ENCODE measurements around the gene VGLL2. TPM values are rescaled to one million over a fixed set of nuclear protein-coding genes. Genes with fewer than 3 reads are reported as not detected.
A peak's percentile ranks its signal among the peaks of the same experiment; 100 is the strongest.

Gene VGLL2
- total and polyA plus RNA-seq, 5 donors from 2014 or later: not detected

DNA sequence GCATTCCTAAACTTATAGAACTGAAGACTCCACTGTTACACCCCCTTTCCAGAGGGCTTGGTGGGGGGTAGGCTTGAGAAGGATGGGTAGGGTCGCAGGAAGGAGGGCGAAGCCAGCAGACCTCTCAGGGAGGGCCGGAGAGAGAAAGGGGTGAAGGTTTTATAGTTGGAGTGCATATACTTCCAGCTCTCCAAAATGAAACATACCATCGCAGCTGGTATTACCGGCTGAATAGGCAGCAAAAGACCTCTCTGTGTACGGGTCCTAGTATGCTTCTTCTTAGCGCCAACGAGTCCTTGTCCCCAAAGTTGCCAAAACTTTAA is 1.0 kb upstream of the VGLL2 start:
- Mint-ChIP-seq H3K4me1 (peaks cover 0 to 13% (median 5%) of the 10 kb centered on the region in 4 donors), H3K36me3 (no peaks in the 10 kb centered on the region), H3K4me3 (peak overlapping the region in 1 of 4 donors; percentile 16), H3K27ac (no peak overlapping the region), H3K9me3 (peaks cover 0 to 3% (median 0%) of the 10 kb centered on the region in 7 donors), H3K27me3 (peaks cover 67% of the 10 kb centered on the region)
- no peak for DNase-seq
- H3K27ac ChIP-seq (ENCODE audit: insufficient read depth, low read length, poor library complexity, severe bottlenecking): no peak overlapping the region
- no peaks in the 10 kb centered on the region for H3K36me3 ChIP-seq (ENCODE audit: control insufficient read depth, insufficient read depth, low read length)
- no peak for ATAC-seq (ENCODE audit: low read depth in 2 of 2)
- peaks cover 3% of the 10 kb centered on the region for H3K4me1 ChIP-seq (ENCODE audit: control insufficient read depth, insufficient read depth, low read length, poor library complexity, severe bottlenecking)
- H3K4me3 ChIP-seq (ENCODE audit: low read depth, low read length): no peak overlapping the region
- peaks cover 52% of the 10 kb centered on the region for H3K27me3 ChIP-seq (ENCODE audit: control insufficient read depth, insufficient read depth, low read length)
- peaks cover 0 to 2% of the 10 kb centered on the region in 2 experiments for H3K9me3 ChIP-seq (ENCODE audit: control insufficient read depth in 2 of 2, low read length in 2 of 2)

DNA sequence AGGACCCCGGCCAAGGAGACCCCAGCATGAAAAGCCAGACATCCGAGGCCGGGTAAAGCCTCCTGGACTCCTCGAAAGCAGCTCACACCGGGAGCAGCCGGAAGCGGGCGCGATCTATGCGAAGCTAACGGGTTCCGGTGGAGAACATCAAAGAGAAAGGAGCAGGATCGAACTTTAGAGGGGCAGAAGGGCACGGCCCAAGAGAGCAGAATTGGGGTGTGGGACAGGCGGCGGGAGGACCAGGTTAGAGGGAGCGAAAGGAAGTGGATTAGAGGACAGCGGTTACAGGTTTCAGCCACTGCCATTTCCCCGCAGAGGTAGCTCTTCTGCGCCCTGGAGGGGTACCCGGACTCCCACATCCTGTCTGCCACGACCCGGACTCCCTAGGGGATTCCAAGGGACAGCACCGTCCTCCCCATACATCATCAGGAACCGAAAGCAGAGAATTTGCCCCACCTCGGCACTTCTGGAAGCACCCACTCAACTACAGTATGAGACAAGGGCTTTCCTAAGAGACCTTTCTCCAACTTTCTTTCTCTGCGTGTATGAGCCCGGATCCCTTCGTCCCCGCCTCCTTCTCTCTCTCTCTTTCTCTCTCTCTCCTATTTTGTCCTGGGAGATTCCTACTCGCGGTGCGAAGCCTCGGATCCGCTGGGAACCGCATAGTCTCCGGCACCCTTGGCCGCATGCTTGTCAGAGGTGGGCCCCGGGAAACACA is 507 bp upstream of the VGLL2 start:
- Histone ChIP-seq H3K4me1 (ENCODE audit: control insufficient read depth, insufficient read depth, low read length, poor library complexity, severe bottlenecking) (peaks cover 3% of the 10 kb centered on the region), H3K9me3 (ENCODE audit: control insufficient read depth in 2 of 2, low read length in 2 of 2) (peaks cover 0 to 2% of the 10 kb centered on the region in 2 experiments), H3K36me3 (ENCODE audit: control insufficient read depth, insufficient read depth, low read length) (no peaks in the 10 kb centered on the region), H3K27me3 (ENCODE audit: control insufficient read depth, insufficient read depth, low read length) (peaks cover 58% of the 10 kb centered on the region), H3K4me3 (ENCODE audit: low read depth, low read length) (no peak overlapping the region), H3K27ac (ENCODE audit: insufficient read depth, low read length, poor library complexity, severe bottlenecking) (no peak overlapping the region)
- DNase-seq (peak in 1 of 3 donors; percentile 7), ATAC-seq (ENCODE audit: low read depth in 2 of 2) (no peak)
- peaks cover 0 to 3% (median 0%) of the 10 kb centered on the region in 7 donors for H3K9me3 Mint-ChIP-seq
- H3K4me3 Mint-ChIP-seq: peak overlapping the region in 3 of 4 donors; percentile 16 to 69 (median 63)
- peaks cover 72% of the 10 kb centered on the region for H3K27me3 Mint-ChIP-seq
- no peaks in the 10 kb centered on the region for H3K36me3 Mint-ChIP-seq
- no peak overlapping the region for H3K27ac Mint-ChIP-seq
- peaks cover 0 to 15% (median 7%) of the 10 kb centered on the region in 4 donors for H3K4me1 Mint-ChIP-seq

DNA sequence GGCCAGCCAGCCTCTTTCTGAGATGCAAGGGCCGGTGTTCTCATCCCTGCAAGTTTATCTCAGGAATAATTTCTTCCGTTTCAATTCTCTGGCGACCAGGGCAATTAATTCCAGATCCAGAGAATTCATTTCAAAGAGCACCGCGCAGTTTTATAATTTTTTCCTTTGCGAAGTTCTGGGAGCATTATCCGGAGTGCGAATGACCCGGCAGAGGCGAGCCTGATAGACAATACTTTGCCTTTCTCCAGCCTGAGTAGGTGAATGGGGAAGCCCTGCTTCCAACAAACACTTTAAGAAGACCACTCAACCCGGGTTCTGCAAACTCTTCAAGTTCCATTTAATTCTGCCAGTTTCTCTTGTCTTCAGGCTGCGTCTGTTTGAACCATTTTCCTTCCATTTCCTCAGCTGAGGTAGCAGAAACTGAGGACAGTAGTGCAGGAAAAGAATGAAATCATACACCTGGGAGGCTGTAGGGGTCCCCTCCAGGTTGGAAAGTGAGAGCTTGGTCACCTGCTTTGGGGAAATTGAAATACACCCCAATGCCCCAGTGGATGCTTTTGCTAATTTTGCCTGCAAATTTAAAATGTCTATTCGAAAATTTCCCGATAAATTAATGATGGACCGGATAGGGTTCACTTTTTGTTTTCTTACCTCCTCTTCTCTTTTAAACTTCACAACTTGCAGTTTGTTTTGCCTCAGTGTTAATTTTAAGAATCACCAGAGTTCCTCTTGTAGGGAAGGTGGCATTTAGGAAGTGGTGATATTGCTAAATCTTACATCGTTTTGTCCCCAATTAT is 1.1 kb downstream of the VGLL2 start:
- H3K9me3 ChIP-seq (ENCODE audit: control insufficient read depth in 2 of 2, low read length in 2 of 2): peaks cover 0 to 2% of the 10 kb centered on the region in 2 experiments
- H3K27me3 ChIP-seq (ENCODE audit: control insufficient read depth, insufficient read depth, low read length): peaks cover 60% of the 10 kb centered on the region
- H3K4me1 ChIP-seq (ENCODE audit: control insufficient read depth, insufficient read depth, low read length, poor library complexity, severe bottlenecking): peaks cover 3% of the 10 kb centered on the region
- no peak overlapping the region for H3K27ac ChIP-seq (ENCODE audit: insufficient read depth, low read length, poor library complexity, severe bottlenecking)
- no peak for DNase-seq
- no peak for ATAC-seq (ENCODE audit: low read depth in 2 of 2)
- Mint-ChIP-seq H3K36me3 (no peaks in the 10 kb centered on the region), H3K27me3 (peaks cover 73% of the 10 kb centered on the region), H3K27ac (no peak overlapping the region), H3K9me3 (peaks cover 0 to 3% (median 0%) of the 10 kb centered on the region in 7 donors), H3K4me1 (peaks cover 0 to 17% (median 8%) of the 10 kb centered on the region in 4 donors), H3K4me3 (peak overlapping the region in 1 of 4 donors; percentile 33)
- H3K36me3 ChIP-seq (ENCODE audit: control insufficient read depth, insufficient read depth, low read length): no peaks in the 10 kb centered on the region
- no peak overlapping the region for H3K4me3 ChIP-seq (ENCODE audit: low read depth, low read length)

DNA sequence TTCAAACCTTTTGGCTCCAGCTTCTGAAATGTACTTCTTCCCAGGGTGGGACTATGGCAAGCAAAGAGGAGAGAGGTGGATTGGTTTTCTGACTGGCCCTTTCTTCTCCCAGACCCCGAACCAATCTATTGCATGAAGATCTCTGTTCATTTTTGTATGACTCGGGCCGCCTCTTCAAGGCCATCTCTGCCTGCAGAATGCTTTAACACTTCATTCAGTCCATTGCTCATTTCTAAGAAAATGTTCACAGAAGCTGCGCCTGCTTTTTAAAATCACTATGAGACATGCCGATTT is 1.6 kb downstream of the VGLL2 start:
- peaks cover 0 to 3% (median 0%) of the 10 kb centered on the region in 7 donors for H3K9me3 Mint-ChIP-seq
- no peaks in the 10 kb centered on the region for H3K36me3 ChIP-seq (ENCODE audit: control insufficient read depth, insufficient read depth, low read length)
- no peaks in the 10 kb centered on the region for H3K36me3 Mint-ChIP-seq
- H3K27me3 ChIP-seq (ENCODE audit: control insufficient read depth, insufficient read depth, low read length): peaks cover 60% of the 10 kb centered on the region
- H3K4me3 Mint-ChIP-seq: peak overlapping the region in 1 of 4 donors; percentile 1
- peaks cover 0 to 2% of the 10 kb centered on the region in 2 experiments for H3K9me3 ChIP-seq (ENCODE audit: control insufficient read depth in 2 of 2, low read length in 2 of 2)
- H3K27ac Mint-ChIP-seq: no peak overlapping the region
- no peak overlapping the region for H3K4me3 ChIP-seq (ENCODE audit: low read depth, low read length)
- H3K27ac ChIP-seq (ENCODE audit: insufficient read depth, low read length, poor library complexity, severe bottlenecking): no peak overlapping the region
- peaks cover 74% of the 10 kb centered on the region for H3K27me3 Mint-ChIP-seq
- no peak for DNase-seq
- H3K4me1 ChIP-seq (ENCODE audit: control insufficient read depth, insufficient read depth, low read length, poor library complexity, severe bottlenecking): peaks cover 3% of the 10 kb centered on the region
- peaks cover 0 to 17% (median 8%) of the 10 kb centered on the region in 4 donors for H3K4me1 Mint-ChIP-seq
- no peak for ATAC-seq (ENCODE audit: low read depth in 2 of 2)

DNA sequence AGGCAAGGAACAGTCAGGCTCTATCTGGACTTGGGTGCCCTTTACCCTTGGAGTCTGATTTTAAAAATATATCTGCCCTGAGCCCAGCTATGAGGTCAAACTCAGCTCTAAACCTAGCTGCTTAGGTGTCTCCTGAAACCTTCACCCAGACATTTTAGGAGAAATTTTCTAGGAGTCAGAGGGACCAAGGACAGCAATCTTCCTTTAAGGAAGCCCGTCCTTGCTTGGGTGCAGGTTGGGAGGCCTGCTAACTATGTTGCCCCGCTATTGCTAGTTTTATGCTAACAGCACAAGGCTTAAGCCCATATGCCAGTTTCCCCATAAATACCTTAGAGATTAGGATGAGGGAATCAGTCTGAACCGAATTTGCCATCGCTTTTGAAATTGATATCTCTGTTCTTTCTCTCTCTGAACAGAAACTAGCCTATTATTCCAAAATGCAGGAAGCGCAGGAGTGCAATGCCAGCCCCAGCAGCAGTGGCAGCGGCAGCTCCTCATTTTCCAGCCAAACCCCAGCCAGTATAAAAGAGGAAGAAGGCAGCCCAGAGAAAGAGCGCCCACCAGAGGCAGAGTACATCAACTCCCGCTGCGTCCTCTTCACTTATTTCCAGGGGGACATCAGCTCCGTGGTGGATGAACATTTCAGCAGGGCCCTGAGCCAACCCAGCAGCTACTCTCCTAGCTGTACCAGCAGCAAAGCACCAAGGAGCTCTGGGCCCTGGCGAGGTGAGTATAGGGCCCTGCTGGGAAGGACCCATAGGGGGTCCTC is 2.6 kb downstream of the VGLL2 start:
- ATAC-seq (ENCODE audit: low read depth in 2 of 2) (no peak), DNase-seq (no peak)
- Histone ChIP-seq H3K9me3 (ENCODE audit: control insufficient read depth in 2 of 2, low read length in 2 of 2) (peaks cover 0 to under 1% of the 10 kb centered on the region in 2 experiments), H3K36me3 (ENCODE audit: control insufficient read depth, insufficient read depth, low read length) (no peaks in the 10 kb centered on the region), H3K4me3 (ENCODE audit: low read depth, low read length) (no peak overlapping the region), H3K27me3 (ENCODE audit: control insufficient read depth, insufficient read depth, low read length) (peaks cover 59% of the 10 kb centered on the region), H3K27ac (ENCODE audit: insufficient read depth, low read length, poor library complexity, severe bottlenecking) (no peak overlapping the region), H3K4me1 (ENCODE audit: control insufficient read depth, insufficient read depth, low read length, poor library complexity, severe bottlenecking) (peaks cover 3% of the 10 kb centered on the region)
- Mint-ChIP-seq H3K4me1 (peaks cover 0 to 17% (median 8%) of the 10 kb centered on the region in 4 donors), H3K27me3 (peaks cover 78% of the 10 kb centered on the region), H3K36me3 (no peaks in the 10 kb centered on the region), H3K4me3 (peak overlapping the region in 1 of 4 donors; percentile 20), H3K27ac (no peak overlapping the region), H3K9me3 (peaks cover 0 to 3% (median 0%) of the 10 kb centered on the region in 7 donors)

DNA sequence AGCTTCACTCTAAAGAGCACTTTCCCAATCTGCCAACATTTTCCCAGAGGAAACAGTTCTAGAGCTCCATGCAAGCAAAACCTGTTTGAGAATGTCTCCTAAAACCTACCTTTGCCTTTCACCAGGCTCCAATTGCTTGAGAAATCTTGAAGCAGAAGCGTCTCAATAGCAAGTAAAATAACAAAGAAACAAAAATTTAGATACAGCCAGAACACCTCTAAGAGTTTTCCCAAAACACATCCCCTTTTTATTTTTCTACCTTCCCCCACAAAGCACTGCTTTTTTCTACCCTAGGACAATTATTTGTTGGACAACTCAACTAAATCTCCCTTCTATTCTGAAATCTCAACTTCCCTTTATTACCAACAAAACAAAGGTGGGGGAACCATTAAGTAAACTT is 3.6 kb downstream of the VGLL2 start:
- ATAC-seq (ENCODE audit: low read depth in 2 of 2): no peak
- Mint-ChIP-seq H3K27ac (no peak overlapping the region), H3K4me1 (peaks cover 0 to 17% (median 8%) of the 10 kb centered on the region in 4 donors), H3K4me3 (no peak overlapping the region), H3K9me3 (peaks cover 0 to 3% (median 0%) of the 10 kb centered on the region in 7 donors), H3K27me3 (peaks cover 75% of the 10 kb centered on the region), H3K36me3 (no peaks in the 10 kb centered on the region)
- Histone ChIP-seq H3K9me3 (ENCODE audit: control insufficient read depth in 2 of 2, low read length in 2 of 2) (no peaks in the 10 kb centered on the region), H3K27ac (ENCODE audit: insufficient read depth, low read length, poor library complexity, severe bottlenecking) (no peak overlapping the region), H3K4me3 (ENCODE audit: low read depth, low read length) (no peak overlapping the region), H3K27me3 (ENCODE audit: control insufficient read depth, insufficient read depth, low read length) (peaks cover 51% of the 10 kb centered on the region), H3K4me1 (ENCODE audit: control insufficient read depth, insufficient read depth, low read length, poor library complexity, severe bottlenecking) (peaks cover 3% of the 10 kb centered on the region), H3K36me3 (ENCODE audit: control insufficient read depth, insufficient read depth, low read length) (no peaks in the 10 kb centered on the region)
- DNase-seq: no peak

DNA sequence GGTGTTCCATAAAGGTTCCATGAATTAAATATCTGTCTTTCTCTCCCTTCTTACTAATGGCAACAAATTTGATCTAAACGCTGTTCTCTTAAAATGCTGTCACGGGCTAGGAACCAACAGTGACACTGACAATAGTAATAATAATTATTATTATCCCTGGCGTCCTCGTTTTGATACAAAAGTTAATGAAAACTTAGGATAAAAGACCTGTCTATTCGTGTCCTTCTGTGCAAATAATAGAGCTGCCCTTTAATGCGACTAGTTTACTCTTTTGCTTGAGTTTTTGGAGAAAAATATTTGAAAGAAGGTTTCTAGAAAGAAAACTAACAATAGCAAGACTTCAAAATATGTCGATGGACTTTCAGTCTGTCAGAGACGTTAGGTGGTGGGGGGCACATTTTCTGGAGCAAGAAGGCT is 4.3 kb downstream of the VGLL2 start:
- ATAC-seq (ENCODE audit: low read depth in 2 of 2): no peak
- Histone ChIP-seq H3K27ac (ENCODE audit: insufficient read depth, low read length, poor library complexity, severe bottlenecking) (no peak overlapping the region), H3K27me3 (ENCODE audit: control insufficient read depth, insufficient read depth, low read length) (peaks cover 54% of the 10 kb centered on the region), H3K36me3 (ENCODE audit: control insufficient read depth, insufficient read depth, low read length) (no peaks in the 10 kb centered on the region), H3K4me1 (ENCODE audit: control insufficient read depth, insufficient read depth, low read length, poor library complexity, severe bottlenecking) (peaks cover 1% of the 10 kb centered on the region), H3K9me3 (ENCODE audit: control insufficient read depth in 2 of 2, low read length in 2 of 2) (no peaks in the 10 kb centered on the region), H3K4me3 (ENCODE audit: low read depth, low read length) (no peak overlapping the region)
- peaks cover 0 to 3% (median 0%) of the 10 kb centered on the region in 7 donors for H3K9me3 Mint-ChIP-seq
- H3K4me3 Mint-ChIP-seq: no peak overlapping the region
- no peak overlapping the region for H3K27ac Mint-ChIP-seq
- H3K27me3 Mint-ChIP-seq: peaks cover 75% of the 10 kb centered on the region
- no peaks in the 10 kb centered on the region for H3K36me3 Mint-ChIP-seq
- H3K4me1 Mint-ChIP-seq: peaks cover 0 to 12% (median 6%) of the 10 kb centered on the region in 4 donors
- DNase-seq: no peak

Data from CD4-positive, CD25-positive, alpha-beta regulatory T cell (primary cell).